K562 (cell line): Measurements from ENCODE around the gene FMO1. TPM values are rescaled to one million over a fixed set of nuclear protein-coding genes. Genes with fewer than 3 reads are reported as not detected.

ENCODE experiments used
- ATAC-seq: fragments of 200-7000 bp; cut with Tn5 transposase; 3 replicates; pipeline ENCODE4 v1.9.1; 2020; ENCODE audit warnings: moderate library complexity
- Bru-seq: library from RNA; stranded (reverse); fragments of 400-500 nt; gene quantifications from one replicate; lab custom pipeline; 2021; lab: Mats Ljungman, UMichigan
- BruChase-seq, 2 experiments: library from RNA; stranded (reverse); fragments of 400-500 nt; gene quantifications; one replicate each; lab custom pipeline; 2021; lab: Mats Ljungman, UMichigan
- BruUV-seq: library from RNA; stranded (reverse); fragments of 400-500 nt; replicated peaks from 2 replicates; lab custom pipeline; 2021; lab: Mats Ljungman, UMichigan
- CTCF ChIA-PET: fragments of 300-600 bp; formaldehyde crosslinking; extraction: SDS; loops from one replicate; lab custom pipeline; 2021; ENCODE audit warnings: low intra/inter-chr PET ratio; lab: Yijun Ruan, JAX
- POLR2A ChIA-PET: fragments of 300-600, 350-650 bp; sonication (Branson Sonifier 250); formaldehyde crosslinking; extraction: SDS; loops from one replicate; lab custom pipeline; 2021; ENCODE audit warnings: antibody characterized with exemption, inconsistent platforms; lab: Yijun Ruan, JAX
- DNase-seq, 4 experiments: peaks; one replicate each; pipeline versions ENCODE4 v3.0.0 to v3.0.0-alpha.2; 2011 to 2018; ENCODE audit warnings: low spot score in 3 of 4, mixed read lengths in 3 of 4; ENCODE audit errors: extremely low read depth in 1 of 4
- FAIRE-seq: peaks from 2 replicates; lab custom pipeline; 2011; peaks lifted over from hg19 to GRCh38; lab: Jason Lieb, UNC
- H2AFZ ChIP-seq: 2 replicates; pipeline ENCODE4 v1.6.0; 2011; ENCODE audit warnings: low read depth, low read length, control low read depth, inconsistent platforms
- H3K27ac ChIP-seq: fragments of 200-600 bp; 3 replicates; pipeline ENCODE4 v1.8.0; 2011; ENCODE audit warnings: low read depth, mild to moderate bottlenecking, control low read depth, inconsistent platforms, low read length, moderate library complexity, mixed read lengths; ENCODE audit errors: extremely low read depth
- H3K27me3 ChIP-seq, 2 experiments: fragments of 300-600 bp in 1 of 2; 2 replicates in 1 of 2; 3 replicates in 1 of 2; pipeline versions ENCODE4 v1.6.0 to v1.8.0; 2011; ENCODE audit warnings: inconsistent platforms in 2 of 2, low read length in 2 of 2, mild to moderate bottlenecking in 1 of 2, mixed read lengths in 1 of 2, moderate library complexity in 1 of 2; ENCODE audit not compliant: control insufficient read depth in 2 of 2, insufficient read depth in 2 of 2
- H3K36me3 ChIP-seq: fragments of 300-600 bp; 3 replicates; pipeline ENCODE4 v1.8.0; 2011; ENCODE audit warnings: mild to moderate bottlenecking, low read length, inconsistent platforms; ENCODE audit not compliant: control insufficient read depth, insufficient read depth
- H3K4me1 ChIP-seq, 2 experiments: fragments of 200-600 bp in 1 of 2; replicated peaks in 1 of 2; 2 replicates in 1 of 2; 3 replicates in 1 of 2; pipeline versions ENCODE4 v1.5.1 to v1.8.0; 2011; ENCODE audit warnings: inconsistent platforms in 2 of 2, low read length in 2 of 2, mild to moderate bottlenecking in 1 of 2, mixed read lengths in 1 of 2, moderate library complexity in 1 of 2; ENCODE audit not compliant: control insufficient read depth in 2 of 2, insufficient read depth in 2 of 2
- H3K4me2 ChIP-seq: 2 replicates; pipeline ENCODE4 v1.6.1; 2011; ENCODE audit warnings: low read length, control low read depth, inconsistent platforms, mixed read lengths; ENCODE audit not compliant: insufficient read depth
- H3K4me3 ChIP-seq: fragments of 200-600 bp; sonication (generic), shearing (Covaris generic); 2 replicates; pipeline ENCODE4 v1.5.1; 2016; ENCODE audit warnings: control low read depth, inconsistent platforms
- H3K79me2 ChIP-seq: fragments of 200-600 bp; 3 replicates; pipeline ENCODE4 v1.8.0; 2011; ENCODE audit warnings: low read length, inconsistent platforms; ENCODE audit not compliant: control insufficient read depth, insufficient read depth
- H3K9ac ChIP-seq, 2 experiments: 2 replicates each; pipeline versions ENCODE4 v1.6.0 to v1.6.1; 2011; ENCODE audit warnings: low read depth in 2 of 2, low read length in 2 of 2, control low read depth in 1 of 2, inconsistent platforms in 1 of 2, mild to moderate bottlenecking in 1 of 2, mixed read lengths in 1 of 2; ENCODE audit not compliant: insufficient read depth in 1 of 2
- H3K9me1 ChIP-seq: one replicate; pipeline ENCODE4 v1.6.0; 2011; ENCODE audit warnings: inconsistent platforms, mild to moderate bottlenecking, low read length, moderate library complexity; ENCODE audit not compliant: control insufficient read depth, insufficient read depth
- H3K9me3 ChIP-seq: replicated peaks from 2 replicates; pipeline ENCODE4 v1.5.1; 2011; ENCODE audit warnings: low read depth, low read length, inconsistent platforms; ENCODE audit not compliant: control insufficient read depth, insufficient read depth
- H4K20me1 ChIP-seq: replicated peaks from 2 replicates; pipeline ENCODE4 v1.6.1; 2011; ENCODE audit warnings: low read length, inconsistent platforms, mixed read lengths; ENCODE audit not compliant: control insufficient read depth, insufficient read depth
- ARID3A ChIP-seq: IDR thresholded peaks from 2 replicates; pipeline ENCODE4 v1.6.1; 2012; ENCODE audit warnings: low read depth, low read length, improper control_type of control experiment, borderline replicate concordance
- BHLHE40 ChIP-seq: IDR thresholded peaks from 2 replicates; pipeline ENCODE4 v1.6.1; 2011; ENCODE audit warnings: low read length, improper control_type of control experiment
- CTBP1 ChIP-seq: fragments of 450-650 bp; IDR thresholded peaks from 2 replicates; pipeline ENCODE4 v1.6.1; 2016; ENCODE audit warnings: borderline replicate concordance
- GABPA ChIP-seq: fragments of 200-800 bp; sonication (Bioruptor generic); conservative IDR thresholded peaks from 2 replicates; pipeline ENCODE4 v1.6.1; 2016; ENCODE audit warnings: low read depth, missing genetic modification characterization, missing compliant biosample characterization
- HCFC1 ChIP-seq: IDR thresholded peaks from 2 replicates; pipeline ENCODE4 v1.6.1; 2012; ENCODE audit warnings: low read depth, low read length, improper control_type of control experiment
- KAT8 ChIP-seq: fragments of 450-650 bp; IDR thresholded peaks from 2 replicates; pipeline ENCODE4 v1.6.1; 2016; ENCODE audit warnings: low read depth, mild to moderate bottlenecking
- SMAD2 ChIP-seq: fragments of 150-350 bp; IDR thresholded peaks from 2 replicates; pipeline ENCODE4 v1.6.1; 2014; ENCODE audit warnings: low read depth, mild to moderate bottlenecking, low read length
- TAL1 ChIP-seq: fragments of 450-650 bp; IDR thresholded peaks from 2 replicates; pipeline ENCODE4 v1.6.1; 2016; ENCODE audit warnings: mild to moderate bottlenecking
- ZBTB26 ChIP-seq: fragments of 450-650 bp; formaldehyde crosslinking; IDR thresholded peaks from 2 replicates; pipeline ENCODE4 v1.4.0; 2022; ENCODE audit warnings: missing genetic modification characterization
- ZNF76 ChIP-seq: fragments of 250-450 bp; sonication (Bioruptor Pico); IDR thresholded peaks from 2 replicates; pipeline ENCODE4 v1.4.0; 2020; ENCODE audit warnings: mild to moderate bottlenecking, moderate library complexity, borderline replicate concordance
- WGBS: fragments of 100-300 bp; shearing (Covaris generic); methylation state at CpG from one replicate; pipeline ENCODE4 v1.1.6; 2016; ENCODE audit warnings: low coverage, mixed read lengths; ENCODE audit not compliant: insufficient coverage; ENCODE audit errors: missing lambda C conversion rate; 5-methylcytosine and 5-hydroxymethylcytosine counted together
- in situ Hi-C: fragments of 300-500 bp; cut with MboI; formaldehyde crosslinking; loops from 4 replicates; pipeline ENCODE4 v1.15.0; 2018; ENCODE audit warnings: inconsistent platforms, mixed read lengths
- intact Hi-C: fragments of 100-400 bp; cut with micrococcal nuclease; formaldehyde crosslinking; loops from 2 replicates; pipeline ENCODE4 v1.14.2; 2022
- long read RNA-seq, 3 experiments: library from polyadenylated mRNA in 2 of 3; library from RNA in 1 of 3; unstranded in 2 of 3; stranded (forward) in 1 of 3; transcript quantifications; one replicate each; pipeline ENCODE4 v2.0.0, GENCODE V29; 2019 to 2022
- polyA minus RNA-seq, 3 experiments: library from RNA; depleted of rRNA, polyadenylated mRNA; stranded (reverse); fragments of >200 nt; gene quantifications; 2 replicates each; pipeline ENCODE4 v1.2.3, GENCODE V29; 2011
- polyA plus RNA-seq, 8 experiments: library from polyadenylated mRNA; depleted of rRNA in 4 of 8; stranded (reverse) in 5 of 8; unstranded in 3 of 8; fragments of >200 nt; fragmentation: Nextera tagmentation in 2 of 8; fragmentation: Illumina TruSeq in 1 of 8; extraction: Ambion mirVana in 2 of 8; extraction: Trizol in 1 of 8; gene quantifications; 2 replicates each; pipeline versions ENCODE4 v1.2.1 to v1.2.3, GENCODE V29; 2011 to 2014; ENCODE audit warnings: inconsistent platforms in 1 of 8, missing spikeins in 1 of 8
- total RNA-seq, 7 experiments: library from RNA; depleted of rRNA in 6 of 7; stranded (reverse); fragments of >200 nt in 6 of 7; fragmentation: Illumina TruSeq in 2 of 7; extraction: Trizol in 2 of 7; gene quantifications; 2 replicates each; pipeline versions ENCODE4 v1.2.1 to v1.2.3, GENCODE V29; 2011 to 2021; ENCODE audit warnings: low replicate concordance in 1 of 7

The FMO1 gene
- total RNA-seq (2011; cell fraction: chromatin; rRNA removed; ENCODE audit: low replicate concordance) = not detected in 2 replicates
- not detected in 2 replicates for total RNA-seq (2011; cell fraction: nucleolus; rRNA removed)
- total RNA-seq (2011; cell fraction: nucleoplasm; rRNA removed) = not detected in 2 replicates
- total RNA-seq (2014; rRNA removed) = not detected in 2 replicates
- total RNA-seq (2014; rRNA removed; fragmentation: Illumina TruSeq; extraction: Trizol) = not detected in 2 replicates
- total RNA-seq (2015; rRNA removed; fragmentation: Illumina TruSeq; extraction: Trizol) = not detected in 2 replicates
- total RNA-seq (2021) = not detected in 2 replicates
- polyA plus RNA-seq (2011; rRNA removed) = not detected in 2 replicates
- polyA plus RNA-seq (2011; cell fraction: cytosol; rRNA removed) = not detected in 2 replicates
- polyA plus RNA-seq (2011; cell fraction: nucleus; rRNA removed) = not detected in 2 replicates
- not detected in 2 replicates for polyA plus RNA-seq (2012)
- polyA plus RNA-seq (2014; fragmentation: Illumina TruSeq; extraction: Trizol) = not detected in 2 replicates
- polyA plus RNA-seq (2014; fragmentation: Nextera tagmentation; extraction: Ambion mirVana) = not detected
- not detected in 2 replicates for polyA plus RNA-seq (2014; rRNA removed)
- not detected in 2 replicates for polyA minus RNA-seq (2011; rRNA and poly(A)+ RNA removed)
- not detected in 2 replicates for polyA minus RNA-seq (2011; cell fraction: cytosol; rRNA and poly(A)+ RNA removed)
- not detected in 2 replicates for polyA minus RNA-seq (2011; cell fraction: nucleus; rRNA and poly(A)+ RNA removed)
- Bru-seq, nascent RNA = not detected
- BruChase-seq, experiment 1, labeled RNA remaining after a 2-hour chase = not detected
- percentile 5 among the genes with signal in this experiment for BruChase-seq, experiment 2, labeled RNA remaining after a 6-hour chase
- long read RNA-seq, experiment 1 = 0 reads
- long read RNA-seq, experiment 2 = 0 reads
- long read RNA-seq, experiment 3 = 0 reads

GRCh38 chr1:171248302-171248701 is at the start of gene FMO1:
Gene FMO1, plus strand, starts transcription at chr1:171248494. Its CDS starts 9,594 bp downstream, at chr1:171258088.
- DNase-seq = no peak
- ChIA-PET CTCF (no interaction called here), POLR2A (no interaction called here)
- no peak for ATAC-seq
- H2AFZ ChIP-seq = no peak within 1 kb of the TSS
- no peaks in the 10 kb centered on the region for H3K36me3 ChIP-seq
- no peaks in the 10 kb centered on the region for H4K20me1 ChIP-seq
- no peaks in the 10 kb centered on the region for H3K9me3 ChIP-seq
- H3K27me3 ChIP-seq = peaks cover 4 to 10% of the 10 kb centered on the region in 2 experiments; a peak in 2 of 5 replicates
- H3K4me2 ChIP-seq = no peak within 1 kb of the TSS
- H3K27ac ChIP-seq = no peak within 1 kb of the TSS
- no peak within 1 kb of the TSS for H3K4me3 ChIP-seq
- WGBS = 0% methylated on average over 4 of the region's 4 CpGs
- no peak for FAIRE-seq
- in situ Hi-C loops = no loop called here
- no peaks in the 10 kb centered on the region for H3K9me1 ChIP-seq
- peaks cover 0 to 3% of the 10 kb centered on the region in 2 experiments; a peak in 1 of 5 replicates for H3K4me1 ChIP-seq
- intact Hi-C loops = loop anchor here (5.0 kb wide), 1 partner anchor 64 kb away; the partner anchor contains the start of gene FMO4
- TF ChIP-seq BHLHE40 = no peak
- no TSS peak for BruUV-seq
- H3K9ac ChIP-seq = no peak within 1 kb of the TSS
- no peaks in the 10 kb centered on the region for H3K79me2 ChIP-seq

- FAIRE-seq (no peak), ATAC-seq (no peak), DNase-seq (no peak)
- WGBS = 2% methylated on average over 5 of the region's 5 CpGs
- Histone ChIP-seq H3K9ac (no peak overlapping the region), H3K27me3 (no peaks in the 10 kb centered on the region), H3K9me1 (no peaks in the 10 kb centered on the region), H3K4me2 (no peak overlapping the region), H3K4me3 (no peak overlapping the region), H3K79me2 (no peaks in the 10 kb centered on the region), H2AFZ (no peak overlapping the region), H3K36me3 (no peaks in the 10 kb centered on the region), H3K27ac (no peak overlapping the region), H4K20me1 (no peaks in the 10 kb centered on the region), H3K9me3 (no peaks in the 10 kb centered on the region), H3K4me1 (no peaks in the 10 kb centered on the region)
- ChIA-PET CTCF (no interaction called here), POLR2A (no interaction called here)
- no TSS peak for BruUV-seq
- intact Hi-C loops = no loop called here
- in situ Hi-C loops = no loop called here
- TF ChIP-seq HCFC1 (no peak), GABPA (tag) (no peak), ZBTB26 (CRISPR knock-in tag) (no peak), TAL1 (no peak), CTBP1 (no peak), ZNF76 (CRISPR knock-in tag) (no peak), SMAD2 (no peak), ARID3A (no peak), KAT8 (no peak)
These were observed 44.0 kb upstream of the FMO1 start for GRCh38 chr1:171204296-171204695.
